Nephron progenitor cell (in vitro differentiated cells): ENCODE results near the gene SELPLG.
A peak's percentile ranks its signal among the peaks of the same experiment; 100 is the strongest.
"Not testable (repeated sequence)": the region's sequence is repeated elsewhere in the genome, so short reads cannot be mapped to it uniquely, and the experiment has no call there.

ENCODE experiments used
- DNase-seq: peaks from one replicate; pipeline ENCODE4 v3.0.0; 2021
- H3K27ac Mint-ChIP-seq: 2 replicates; pipeline ENCODE4 v1.8.0; 2021; ENCODE audit warnings: mild to moderate bottlenecking, moderate library complexity, mixed read lengths
- H3K27me3 Mint-ChIP-seq: 2 replicates; pipeline ENCODE4 v1.8.0; 2021; ENCODE audit warnings: mild to moderate bottlenecking, low read depth, mixed read lengths; ENCODE audit not compliant: poor library complexity
- H3K36me3 Mint-ChIP-seq: 2 replicates; pipeline ENCODE4 v1.8.0; 2021; ENCODE audit warnings: low read depth, mixed read lengths
- H3K4me1 Mint-ChIP-seq: 2 replicates; pipeline ENCODE4 v1.8.0; 2021; ENCODE audit warnings: mixed read lengths
- H3K4me3 Mint-ChIP-seq: 2 replicates; pipeline ENCODE4 v1.8.0; 2021; ENCODE audit warnings: mild to moderate bottlenecking, moderate library complexity, mixed read lengths
- H3K9me3 Mint-ChIP-seq: 2 replicates; pipeline ENCODE4 v1.8.0; 2021; ENCODE audit warnings: mild to moderate bottlenecking, moderate library complexity, mixed read lengths
- CTCF ChIP-seq: fragments of 200-600 bp; sonication (generic); IDR thresholded peaks from 2 replicates; pipeline ENCODE4 v1.5.0; 2021; ENCODE audit warnings: antibody characterized with exemption

SELPLG gene

DNA sequence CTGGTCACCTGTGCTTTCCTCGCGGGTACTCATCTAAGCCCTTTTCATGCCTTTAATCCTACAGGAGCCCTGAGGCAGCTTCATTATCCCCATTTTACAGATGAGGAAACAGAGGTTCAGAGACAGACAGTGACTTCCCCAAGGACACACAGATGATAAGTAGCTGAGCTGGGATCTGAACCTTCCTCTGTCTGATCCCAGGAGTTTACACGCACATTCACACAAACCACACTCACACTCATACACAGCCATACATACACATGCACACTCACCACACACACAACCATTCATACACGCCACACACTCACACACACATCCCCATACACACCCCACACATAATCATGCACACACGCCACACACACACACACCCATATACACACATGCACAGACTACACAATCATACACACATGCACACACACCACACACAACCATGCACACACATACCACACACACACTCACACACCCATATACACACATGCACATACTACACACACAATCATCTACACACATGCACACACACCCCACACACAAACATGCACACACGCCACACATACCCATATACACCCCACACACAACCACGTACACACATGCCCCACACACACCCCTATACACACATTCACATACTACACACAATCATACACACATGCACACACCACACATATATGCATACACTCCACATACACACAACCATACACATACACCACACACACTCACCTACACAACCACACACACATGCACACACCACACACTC lies 38.6 kb downstream of the SELPLG start:
- Mint-ChIP-seq H3K36me3 (no peaks in the 10 kb centered on the region), H3K4me3 (no peak overlapping the region), H3K27ac (no peak overlapping the region), H3K9me3 (no peaks in the 10 kb centered on the region), H3K4me1 (peaks cover 31% of the 10 kb centered on the region), H3K27me3 (no peaks in the 10 kb centered on the region)
- TF ChIP-seq CTCF: no peak
- DNase-seq: no peak

DNA sequence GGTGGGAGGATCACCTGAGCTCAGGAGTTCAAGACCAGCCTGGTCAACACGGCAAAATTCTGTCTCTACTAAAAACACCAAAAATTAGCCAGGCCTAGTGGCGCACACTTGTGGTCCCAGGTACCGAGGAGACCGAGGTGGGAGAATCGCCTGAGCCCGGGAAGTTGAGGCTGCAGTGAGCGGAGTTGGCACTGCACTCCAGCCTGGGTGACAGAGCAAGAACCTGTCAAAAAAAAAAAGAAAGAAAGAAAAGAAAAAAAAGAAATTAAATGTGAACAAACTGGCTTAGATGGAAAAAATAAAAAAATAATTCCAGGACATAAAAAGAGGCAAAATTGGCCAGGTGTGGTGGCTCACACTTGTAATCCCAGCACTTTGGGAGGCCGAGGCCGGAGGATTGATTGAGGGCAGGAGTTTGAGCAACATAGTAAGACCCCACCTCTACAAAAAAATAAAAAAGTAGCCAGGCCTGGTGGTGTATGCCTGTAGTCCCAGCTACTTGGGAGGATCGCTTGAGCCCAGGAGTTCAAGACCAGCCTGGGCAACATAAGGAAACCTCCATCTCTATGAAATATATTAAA lies 39.3 kb downstream of the SELPLG start:
- no peak overlapping the region for H3K27ac Mint-ChIP-seq
- H3K36me3 Mint-ChIP-seq: no peaks in the 10 kb centered on the region
- TF ChIP-seq CTCF: no peak
- H3K4me1 Mint-ChIP-seq: peaks cover 38% of the 10 kb centered on the region
- H3K27me3 Mint-ChIP-seq: no peaks in the 10 kb centered on the region
- H3K9me3 Mint-ChIP-seq: no peaks in the 10 kb centered on the region
- no peak for DNase-seq
- H3K4me3 Mint-ChIP-seq: no peak overlapping the region

DNA sequence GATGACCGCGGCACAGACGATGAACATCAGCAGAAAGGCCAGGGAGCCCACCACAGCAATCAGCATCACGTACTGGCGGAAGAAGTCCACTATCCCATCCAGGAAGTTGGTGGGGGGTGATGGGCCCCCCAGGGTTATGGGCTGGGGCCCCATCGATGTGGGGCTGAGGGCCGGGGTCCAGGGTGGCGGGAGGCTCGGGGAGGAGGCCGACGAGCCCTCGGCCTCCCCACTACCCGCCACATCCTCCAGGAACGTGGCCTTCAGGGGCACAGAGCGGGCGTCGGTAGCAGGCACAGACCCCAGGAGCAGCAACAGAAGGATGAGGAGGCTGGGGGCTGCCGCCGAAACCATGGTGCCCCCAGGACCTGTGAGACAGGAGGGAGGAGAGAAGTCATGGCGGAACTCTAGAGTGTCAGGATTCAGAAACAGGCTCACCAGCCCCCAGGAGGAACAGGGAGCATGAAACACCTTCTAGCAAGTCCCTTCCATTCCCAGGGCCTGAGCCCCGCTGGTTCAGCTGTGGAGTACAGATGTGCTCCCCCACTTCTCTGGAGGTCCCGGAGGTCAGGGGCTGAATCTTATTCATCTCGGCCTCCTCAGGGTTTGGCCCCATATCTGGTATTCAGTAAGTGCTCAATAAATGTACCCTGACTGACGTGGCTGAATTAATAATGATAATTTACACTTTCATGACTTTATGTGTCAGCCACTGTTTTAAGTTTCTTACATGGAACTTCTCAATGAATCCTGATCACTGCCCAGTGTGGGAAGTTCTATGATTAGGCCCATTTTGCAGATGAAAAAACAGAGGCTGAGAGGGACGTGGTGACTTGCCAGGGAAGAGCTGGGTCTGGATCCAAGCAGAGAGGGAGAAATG lies 41.4 kb downstream of the SELPLG start:
- Mint-ChIP-seq H3K4me1 (peaks cover 41% of the 10 kb centered on the region), H3K27me3 (no peaks in the 10 kb centered on the region), H3K9me3 (no peaks in the 10 kb centered on the region), H3K36me3 (no peaks in the 10 kb centered on the region), H3K27ac (no peak overlapping the region), H3K4me3 (no peak overlapping the region)
- no peak for DNase-seq
- TF ChIP-seq CTCF: no peak

- no peak for DNase-seq
- Mint-ChIP-seq H3K36me3 (no peaks in the 10 kb centered on the region), H3K27me3 (no peaks in the 10 kb centered on the region), H3K9me3 (no peaks in the 10 kb centered on the region), H3K4me3 (no peak overlapping the region), H3K27ac (peak overlapping the region; percentile 81), H3K4me1 (peaks cover 34% of the 10 kb centered on the region)
- TF ChIP-seq CTCF: no peak
Observed at GRCh38 chr12:108591267-108591980, 42.3 kb downstream of the SELPLG start.

DNA sequence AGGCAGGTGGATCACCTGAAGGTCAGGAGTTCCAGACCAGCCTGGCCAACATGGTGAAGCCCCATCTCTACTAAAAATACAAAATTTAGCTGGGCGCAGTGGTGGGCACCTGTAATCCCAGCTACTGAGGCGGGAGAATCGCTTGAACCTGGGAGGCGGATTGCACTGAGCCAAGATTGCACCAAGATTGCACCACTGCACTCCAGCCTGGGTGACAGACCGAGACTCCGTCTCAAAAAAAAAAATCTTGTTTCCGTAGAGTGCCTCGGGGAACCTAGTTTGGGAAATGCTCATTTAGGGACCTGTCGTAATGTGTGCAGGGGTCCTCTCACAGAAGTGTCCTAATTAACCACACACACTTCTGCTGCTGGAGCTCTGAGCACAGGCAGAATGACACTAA lies 43.2 kb downstream of the SELPLG start:
- H3K4me1 Mint-ChIP-seq: peaks cover 34% of the 10 kb centered on the region
- not testable (repeated sequence) for H3K9me3 Mint-ChIP-seq, H3K27ac Mint-ChIP-seq, H3K36me3 Mint-ChIP-seq, H3K27me3 Mint-ChIP-seq, H3K4me3 Mint-ChIP-seq, DNase-seq

DNA sequence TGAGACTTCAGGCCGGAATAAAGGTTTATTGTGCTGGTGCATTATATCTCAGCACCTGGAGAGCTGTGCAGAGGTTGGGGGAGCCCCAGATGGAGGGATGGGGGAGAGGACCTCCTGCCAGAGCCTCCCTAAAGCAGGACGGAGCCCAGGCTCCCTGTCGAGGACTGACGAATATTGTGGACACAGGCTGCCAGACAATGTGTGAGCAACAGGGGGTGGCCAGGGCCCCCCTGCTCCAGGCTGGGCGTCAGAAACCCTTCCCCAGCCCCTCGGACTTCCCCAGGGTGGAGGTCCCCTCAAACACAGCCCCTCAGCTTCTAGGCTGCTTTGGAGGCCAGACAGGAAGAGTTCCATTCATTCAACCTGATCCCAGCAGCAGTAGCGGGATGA lies 43.9 kb downstream of the SELPLG start:
- Mint-ChIP-seq H3K4me1 (peaks cover 34% of the 10 kb centered on the region), H3K27ac (peak overlapping the region; percentile 72)

More for the DNA sequence above, 43.9 kb downstream of the SELPLG start:
- no peaks in the 10 kb centered on the region for H3K27me3 Mint-ChIP-seq
- TF ChIP-seq CTCF: no peak
- no peaks in the 10 kb centered on the region for H3K9me3 Mint-ChIP-seq
- no peaks in the 10 kb centered on the region for H3K36me3 Mint-ChIP-seq
- no peak for DNase-seq
- H3K4me3 Mint-ChIP-seq: no peak overlapping the region
